Memory B cell (primary cell): Measurements from ENCODE around the gene MYO1C.
"Not testable (repeated sequence)": the region's sequence is repeated elsewhere in the genome, so short reads cannot be mapped to it uniquely, and the experiment has no call there.

ENCODE experiments used
- ATAC-seq: fragments of 150-1000 bp; cut with Tn5 transposase; 2 replicates; pipeline ENCODE4 v1.10.0; 2021; ENCODE audit warnings: low read depth, mild to moderate bottlenecking, moderate library complexity
- DNase-seq, 2 donors: peaks; one replicate each; pipeline ENCODE4 v3.0.0; 2022; ENCODE audit warnings: low spot score in 2 of 2
- H3K27ac Mint-ChIP-seq: one replicate; pipeline ENCODE4 v1.8.0; 2022; ENCODE audit warnings: mild to moderate bottlenecking, moderate library complexity, mixed read lengths
- H3K27me3 Mint-ChIP-seq: one replicate; pipeline ENCODE4 v1.8.0; 2022; ENCODE audit warnings: mixed read lengths
- H3K36me3 Mint-ChIP-seq: one replicate; pipeline ENCODE4 v1.8.0; 2022; ENCODE audit warnings: mild to moderate bottlenecking, mixed read lengths
- H3K4me1 Mint-ChIP-seq: one replicate; pipeline ENCODE4 v1.8.0; 2022; ENCODE audit warnings: mixed read lengths
- H3K4me3 Mint-ChIP-seq: one replicate; pipeline ENCODE4 v1.8.0; 2022; ENCODE audit warnings: mild to moderate bottlenecking, moderate library complexity, mixed read lengths
- H3K9me3 Mint-ChIP-seq: one replicate; pipeline ENCODE4 v1.8.0; 2022; ENCODE audit warnings: mixed read lengths

Gene MYO1C

DNA sequence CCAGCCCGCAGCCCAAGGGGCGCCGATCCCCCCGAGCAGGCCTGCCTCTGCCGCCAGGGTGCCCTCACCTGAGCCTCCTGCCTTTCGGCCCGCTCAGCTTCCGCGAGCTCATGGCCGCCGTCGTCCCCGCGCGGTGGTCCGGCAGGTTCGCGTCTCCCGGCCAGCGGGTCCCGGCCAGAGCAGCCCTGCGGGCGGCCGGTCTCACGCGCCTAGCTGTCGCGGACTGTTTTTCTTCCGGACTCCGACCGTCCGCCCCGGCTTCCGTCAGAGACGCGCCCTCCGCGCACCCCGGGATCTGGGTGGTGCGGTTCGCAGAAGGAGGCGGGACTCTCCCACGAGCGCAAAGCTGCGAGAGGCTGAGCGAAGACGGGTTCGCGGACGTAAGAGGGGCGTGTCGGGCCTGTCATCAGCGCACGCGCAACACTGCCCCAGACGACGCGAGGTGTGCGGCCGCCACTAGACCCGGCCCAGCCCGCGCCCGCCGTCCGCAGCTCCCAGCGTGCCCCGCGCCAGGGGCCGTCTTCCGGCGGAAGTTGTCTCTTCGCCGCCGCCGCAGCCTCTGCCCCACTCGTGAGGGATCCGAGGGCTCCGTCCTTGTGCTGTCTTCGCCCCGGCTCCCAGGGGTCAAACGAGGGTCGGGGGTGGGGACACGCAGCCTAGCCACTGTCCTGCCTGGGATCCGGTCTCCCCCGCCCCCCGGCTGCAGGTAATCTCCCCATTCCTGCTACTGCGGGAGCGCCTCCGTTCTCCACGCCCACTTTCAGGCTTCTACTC lies 24.1 kb upstream of the MYO1C start, which contains the start of gene INPP5K:
Gene INPP5K, minus strand, starts transcription at position 225 of the 774 bp plus-strand sequence. Its CDS starts 113 bp downstream, at position 112.
- peaks cover 10% of the 10 kb centered on the region for H3K4me1 Mint-ChIP-seq
- no peaks in the 10 kb centered on the region for H3K9me3 Mint-ChIP-seq
- H3K36me3 Mint-ChIP-seq, result peaks cover 6% of the 10 kb centered on the region
- H3K4me3 Mint-ChIP-seq, result peak within 1 kb of the TSS; percentile 90
- peak; percentile 90 to 96 for DNase-seq
- H3K27me3 Mint-ChIP-seq, result no peaks in the 10 kb centered on the region
- ATAC-seq, result peak; percentile 86
- peak within 1 kb of the TSS; percentile 90 for H3K27ac Mint-ChIP-seq

DNA sequence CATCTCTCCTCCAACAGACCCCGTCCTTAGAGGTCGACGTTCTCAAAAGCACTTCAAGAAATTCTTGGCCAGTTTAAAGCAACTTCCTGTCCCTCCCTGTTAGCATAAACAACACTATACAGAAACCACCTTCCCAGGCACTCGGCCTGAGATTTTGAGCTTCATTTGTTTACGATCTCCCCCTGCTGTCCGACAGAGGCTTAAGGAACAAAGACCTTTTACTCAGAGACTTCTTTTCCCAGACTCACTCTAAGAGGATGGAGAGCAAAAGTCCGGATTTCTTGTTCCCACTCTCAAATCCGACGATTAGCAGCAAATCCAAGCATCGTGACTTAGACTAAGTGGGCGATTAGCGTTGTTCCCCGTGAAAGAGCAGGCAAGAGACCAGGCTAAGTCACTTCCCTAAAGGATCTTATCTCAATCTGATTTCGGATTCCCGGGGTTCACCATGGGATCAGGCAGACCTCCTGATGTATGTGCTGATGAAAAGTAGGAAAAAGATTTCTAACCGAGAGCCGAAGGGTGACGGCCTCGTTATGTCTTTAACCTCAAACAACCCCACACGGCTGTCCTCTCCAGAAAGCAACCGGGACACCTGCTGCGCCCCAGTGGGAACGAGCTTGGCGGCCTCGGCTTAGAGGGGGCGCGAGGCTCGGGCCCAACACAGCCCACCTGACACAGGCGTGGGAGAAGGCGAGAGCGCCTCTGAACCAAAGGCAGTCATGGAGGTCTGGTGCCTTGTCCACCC lies 23.3 kb upstream of the MYO1C start:
- Mint-ChIP-seq H3K4me3 (peak overlapping the region; percentile 90), H3K27me3 (no peaks in the 10 kb centered on the region), H3K36me3 (peaks cover 6% of the 10 kb centered on the region), H3K9me3 (no peaks in the 10 kb centered on the region), H3K27ac (peak overlapping the region; percentile 90), H3K4me1 (peaks cover 10% of the 10 kb centered on the region)
- DNase-seq, result peak; percentile 50 to 65
- peak; percentile 34 for ATAC-seq

DNA sequence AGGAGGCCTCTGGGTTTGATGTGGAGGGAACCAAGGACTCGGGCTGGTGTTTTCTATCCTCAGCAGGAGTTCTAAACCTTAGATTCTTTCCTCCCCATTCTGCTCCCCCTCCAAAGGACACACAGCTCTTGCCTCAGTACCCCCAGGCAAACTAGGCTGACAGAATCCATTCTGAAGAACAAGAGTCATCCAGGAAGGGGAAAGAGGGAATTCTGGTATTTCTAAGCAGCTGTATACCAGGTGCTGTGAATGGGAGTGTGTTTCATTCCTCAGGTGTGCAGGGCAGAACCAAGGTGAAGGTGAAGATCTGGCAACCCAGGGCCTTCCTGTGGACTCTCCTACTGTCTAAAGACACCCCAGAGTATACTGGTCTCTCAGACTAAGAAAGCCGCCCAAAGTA lies 19.9 kb upstream of the MYO1C start:
- Mint-ChIP-seq H3K4me3 (no peak overlapping the region), H3K4me1 (peaks cover 14% of the 10 kb centered on the region), H3K9me3 (no peaks in the 10 kb centered on the region), H3K27me3 (no peaks in the 10 kb centered on the region), H3K27ac (no peak overlapping the region), H3K36me3 (peaks cover 15% of the 10 kb centered on the region)
- DNase-seq, result no peak
- ATAC-seq, result no peak

DNA sequence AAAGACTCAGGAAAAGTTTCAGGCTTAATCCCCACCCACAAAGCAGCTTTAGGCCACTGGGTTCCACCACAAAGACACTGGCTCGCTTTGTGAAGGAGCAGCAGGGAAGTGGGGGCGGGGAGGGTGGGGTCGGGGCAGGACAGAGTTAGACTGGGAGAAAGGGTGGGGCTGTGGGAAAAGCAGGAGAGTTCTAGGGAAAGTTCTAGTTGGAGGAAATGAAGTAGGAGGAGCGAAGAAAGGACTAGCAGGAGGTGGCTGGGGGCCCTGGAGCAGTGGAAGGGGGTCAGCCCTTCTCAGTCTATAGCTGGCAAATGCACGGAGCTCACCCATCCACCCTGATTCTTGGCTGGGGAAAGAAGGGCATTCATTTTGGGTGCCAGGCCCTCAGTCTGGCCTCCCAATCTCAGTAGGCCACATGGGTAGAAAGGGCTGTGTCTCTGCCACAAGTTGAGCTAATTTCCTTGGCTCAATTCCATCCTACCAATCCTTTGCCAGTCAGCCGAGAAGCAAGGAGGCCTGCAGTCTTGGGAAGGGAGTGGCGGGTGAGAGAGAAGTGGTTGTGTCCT lies 19.4 kb upstream of the MYO1C start:
- Mint-ChIP-seq H3K4me3 (no peak overlapping the region), H3K27me3 (no peaks in the 10 kb centered on the region), H3K4me1 (peaks cover 14% of the 10 kb centered on the region), H3K27ac (no peak overlapping the region), H3K36me3 (peaks cover 18% of the 10 kb centered on the region), H3K9me3 (no peaks in the 10 kb centered on the region)
- ATAC-seq (no peak), DNase-seq (no peak)

DNA sequence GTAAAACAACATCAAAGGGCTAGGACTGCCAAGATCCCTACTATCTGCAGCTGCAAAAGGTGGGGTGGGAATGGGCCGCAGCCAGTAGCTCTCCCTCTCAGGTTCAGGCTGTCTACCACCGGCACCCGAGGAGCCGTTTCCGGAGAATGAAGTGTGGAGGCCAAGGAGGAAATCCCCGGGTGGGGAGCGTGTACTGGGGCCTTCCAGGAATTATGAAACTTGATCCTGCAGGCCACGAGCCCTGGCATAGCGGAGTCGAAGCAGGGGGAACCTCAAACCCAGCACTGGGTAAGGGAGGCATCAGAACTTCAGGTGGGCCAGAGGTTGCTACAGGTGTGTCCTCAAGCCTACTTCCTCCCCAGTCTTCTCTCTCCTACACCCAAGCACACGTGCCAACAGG lies 18.8 kb upstream of the MYO1C start:
- H3K27me3 Mint-ChIP-seq, result no peaks in the 10 kb centered on the region
- no peak overlapping the region for H3K4me3 Mint-ChIP-seq
- DNase-seq (no peak), ATAC-seq (no peak)
- H3K4me1 Mint-ChIP-seq, result peaks cover 14% of the 10 kb centered on the region
- peaks cover 23% of the 10 kb centered on the region for H3K36me3 Mint-ChIP-seq
- H3K9me3 Mint-ChIP-seq, result no peaks in the 10 kb centered on the region
- H3K27ac Mint-ChIP-seq, result no peak overlapping the region

DNA sequence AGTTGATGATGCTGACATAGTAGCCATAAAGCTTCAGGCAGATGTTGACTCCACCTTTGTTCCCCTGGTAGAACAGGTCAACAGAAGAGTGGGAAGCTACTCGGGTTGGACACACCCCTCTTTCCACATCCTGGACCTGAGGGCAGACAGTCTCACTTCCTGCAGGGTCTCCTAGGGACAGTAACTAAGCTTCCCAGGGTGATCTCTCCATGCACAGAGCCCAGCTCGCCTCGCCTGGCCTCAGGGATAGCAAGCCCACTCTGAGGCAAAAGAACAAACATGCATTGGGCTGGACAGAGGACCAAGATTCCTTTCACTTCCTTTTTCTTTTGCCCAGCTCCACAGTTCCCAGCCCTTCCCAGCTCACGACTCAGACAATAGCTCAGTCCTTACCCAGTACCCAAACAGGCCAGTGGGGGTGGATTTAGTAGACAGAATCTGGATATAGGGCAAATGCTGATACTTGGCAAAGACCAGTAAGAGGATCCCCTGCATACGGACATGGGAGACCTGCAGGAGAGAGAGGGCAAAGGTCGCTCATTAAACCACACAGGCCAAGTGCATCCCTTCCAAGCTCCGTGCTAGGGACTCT lies 16.9 kb upstream of the MYO1C start:
- Mint-ChIP-seq H3K27me3 (no peaks in the 10 kb centered on the region), H3K4me3 (no peak overlapping the region), H3K9me3 (no peaks in the 10 kb centered on the region), H3K27ac (no peak overlapping the region), H3K4me1 (peaks cover 5% of the 10 kb centered on the region), H3K36me3 (peaks cover 27% of the 10 kb centered on the region)
- no peak for ATAC-seq
- DNase-seq, result no peak

DNA sequence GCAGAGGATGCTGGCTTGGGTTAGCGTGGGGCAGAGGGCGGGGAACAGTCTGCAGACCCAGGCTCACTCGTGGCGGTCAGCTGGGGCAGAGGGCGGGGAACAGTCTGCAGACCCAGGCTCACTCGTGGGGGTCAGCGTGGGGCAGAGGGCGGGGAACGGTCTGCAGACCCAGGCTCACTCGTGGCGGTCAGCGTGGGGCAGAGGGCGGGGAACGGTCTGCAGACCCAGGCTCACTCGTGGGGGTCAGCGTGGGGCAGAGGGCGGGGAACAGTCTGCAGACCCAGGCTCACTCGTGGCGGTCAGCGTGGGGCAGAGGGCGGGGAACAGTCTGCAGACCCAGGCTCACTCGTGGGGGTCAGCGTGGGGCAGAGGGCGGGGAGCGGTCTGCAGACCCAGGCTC lies 16.2 kb upstream of the MYO1C start:
- H3K4me1 Mint-ChIP-seq, H3K9me3 Mint-ChIP-seq, ATAC-seq, H3K27me3 Mint-ChIP-seq, DNase-seq, H3K4me3 Mint-ChIP-seq, H3K27ac Mint-ChIP-seq: not testable (repeated sequence)
- H3K36me3 Mint-ChIP-seq, result peaks cover 30% of the 10 kb centered on the region

DNA sequence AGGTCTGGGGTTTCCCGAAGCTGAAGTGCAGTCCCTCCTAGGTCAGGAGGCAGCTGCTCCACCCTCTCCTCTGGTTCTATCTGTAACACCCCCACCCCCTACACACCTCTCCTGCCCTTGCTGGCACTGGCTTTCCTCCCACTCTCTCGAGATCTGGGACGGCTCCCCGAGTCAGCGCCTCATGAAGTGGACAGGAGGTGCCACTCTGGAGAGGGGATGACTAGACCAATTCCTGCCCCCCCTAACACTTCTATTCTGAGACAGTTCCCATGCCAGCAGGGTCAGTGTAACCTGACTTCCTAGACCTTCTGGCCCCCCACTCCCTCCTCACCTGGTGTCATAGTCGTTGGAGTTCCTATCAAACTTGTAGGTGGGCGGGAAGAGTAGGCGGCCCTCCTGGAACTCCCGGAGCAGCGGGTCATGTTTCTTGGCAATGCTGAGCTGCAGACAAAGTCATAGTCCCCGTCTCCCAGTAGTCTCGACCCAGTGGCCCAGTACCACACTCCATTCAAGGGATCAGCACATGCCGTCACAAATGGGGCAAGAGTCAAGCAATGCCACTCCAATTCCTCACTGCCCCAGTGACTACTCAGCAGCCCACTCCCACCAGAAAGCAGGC lies 14.3 kb upstream of the MYO1C start:
- H3K9me3 Mint-ChIP-seq, result no peaks in the 10 kb centered on the region
- no peak overlapping the region for H3K27ac Mint-ChIP-seq
- peaks cover 30% of the 10 kb centered on the region for H3K36me3 Mint-ChIP-seq
- H3K4me3 Mint-ChIP-seq, result no peak overlapping the region
- peaks cover 3% of the 10 kb centered on the region for H3K4me1 Mint-ChIP-seq
- DNase-seq (no peak), ATAC-seq (no peak)
- H3K27me3 Mint-ChIP-seq, result no peaks in the 10 kb centered on the region

DNA sequence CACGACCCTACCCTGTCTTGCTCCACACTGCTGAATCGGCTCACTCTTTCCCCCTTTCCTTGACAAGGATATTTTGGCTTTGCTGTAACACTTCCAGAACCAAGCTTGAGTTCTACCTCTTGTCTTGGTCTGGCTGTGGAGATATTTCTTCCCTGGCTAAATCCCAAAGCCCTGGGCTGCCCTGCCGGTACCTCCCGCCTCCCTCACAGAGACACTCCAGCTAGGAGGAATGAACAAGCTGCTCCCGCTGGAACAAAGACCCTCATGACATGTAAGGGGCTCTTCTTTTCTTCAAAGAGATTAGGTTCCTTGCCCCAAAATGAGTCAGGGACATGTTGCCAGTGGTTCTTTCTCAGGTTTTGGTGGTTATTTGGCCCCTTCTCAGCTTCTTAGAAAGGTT lies 13.1 kb upstream of the MYO1C start:
- ATAC-seq (no peak), DNase-seq (no peak)
- Mint-ChIP-seq H3K9me3 (no peaks in the 10 kb centered on the region), H3K4me3 (no peak overlapping the region), H3K36me3 (peaks cover 30% of the 10 kb centered on the region), H3K27me3 (no peaks in the 10 kb centered on the region), H3K4me1 (peaks cover 3% of the 10 kb centered on the region), H3K27ac (no peak overlapping the region)

DNA sequence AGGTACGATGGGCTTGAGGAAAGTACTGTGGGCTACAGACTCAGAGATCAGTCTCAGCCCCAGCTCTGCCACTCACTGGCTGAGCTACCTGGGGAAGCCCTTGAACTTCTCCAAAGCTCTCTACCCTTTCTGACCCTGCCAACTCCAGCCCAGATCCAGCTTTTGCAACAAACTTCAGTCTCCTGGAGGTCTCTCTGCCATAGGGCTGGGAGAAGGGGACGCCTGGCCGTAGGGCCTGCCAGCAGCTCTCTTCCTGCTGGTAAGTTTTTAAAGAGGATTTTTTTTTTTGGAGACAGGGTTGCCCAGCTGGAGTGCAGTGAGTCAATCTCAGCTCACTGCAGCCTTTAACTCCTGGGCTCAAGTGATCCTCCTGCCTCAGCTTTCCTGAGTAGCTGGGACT lies 12.4 kb upstream of the MYO1C start:
- peaks cover 3% of the 10 kb centered on the region for H3K4me1 Mint-ChIP-seq
- H3K36me3 Mint-ChIP-seq, result peaks cover 30% of the 10 kb centered on the region
- no peaks in the 10 kb centered on the region for H3K27me3 Mint-ChIP-seq
- DNase-seq, result no peak
- no peak overlapping the region for H3K27ac Mint-ChIP-seq
- H3K4me3 Mint-ChIP-seq, result no peak overlapping the region
- no peak for ATAC-seq
- no peaks in the 10 kb centered on the region for H3K9me3 Mint-ChIP-seq

DNA sequence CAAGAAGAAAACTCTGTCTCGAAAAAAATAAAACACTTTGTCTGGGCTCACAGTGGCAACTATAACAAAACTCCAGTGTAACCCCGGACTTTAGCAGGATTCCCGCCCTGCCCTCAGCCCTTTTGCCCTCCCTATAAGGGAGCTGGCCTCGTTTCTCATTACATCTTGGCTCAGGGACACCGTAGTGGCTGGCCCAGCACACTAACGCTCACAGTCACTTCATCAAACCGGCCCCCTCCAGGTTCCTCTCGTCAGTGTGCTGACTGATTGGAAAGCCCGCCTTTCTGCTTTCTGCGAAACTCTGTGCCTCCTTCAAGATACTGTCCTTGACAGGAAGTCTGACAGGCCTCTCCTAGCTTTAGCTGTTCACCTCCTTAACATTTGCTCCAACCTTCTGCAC lies 11.2 kb upstream of the MYO1C start:
- Mint-ChIP-seq H3K4me3 (no peak overlapping the region), H3K27me3 (no peaks in the 10 kb centered on the region), H3K27ac (no peak overlapping the region), H3K9me3 (no peaks in the 10 kb centered on the region), H3K4me1 (no peaks in the 10 kb centered on the region), H3K36me3 (peaks cover 26% of the 10 kb centered on the region)
- ATAC-seq (no peak), DNase-seq (no peak)

DNA sequence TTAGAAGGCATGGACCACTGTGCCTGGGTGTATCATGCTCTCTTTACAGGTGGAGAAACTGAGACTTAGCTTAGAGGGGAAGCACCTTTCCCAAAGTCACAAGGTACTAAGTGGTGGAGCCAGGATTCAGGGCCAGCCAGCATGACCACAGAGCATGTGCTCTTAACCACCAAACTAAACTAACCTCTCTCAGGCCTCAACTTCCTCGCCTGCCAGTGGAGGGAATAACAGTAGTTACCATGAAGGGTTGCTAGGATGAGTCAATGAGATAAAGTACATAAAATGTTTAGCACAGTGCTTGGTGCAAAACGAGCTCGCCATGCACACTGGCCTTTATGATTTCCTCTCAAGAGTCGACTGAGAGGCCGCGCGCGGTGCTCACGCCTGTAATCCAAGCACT lies 6.4 kb upstream of the MYO1C start:
- no peak overlapping the region for H3K4me3 Mint-ChIP-seq
- H3K27ac Mint-ChIP-seq, result no peak overlapping the region
- peaks cover 2% of the 10 kb centered on the region for H3K36me3 Mint-ChIP-seq
- DNase-seq (no peak), ATAC-seq (no peak)
- peaks cover 3% of the 10 kb centered on the region for H3K4me1 Mint-ChIP-seq
- H3K27me3 Mint-ChIP-seq, result no peaks in the 10 kb centered on the region
- H3K9me3 Mint-ChIP-seq, result no peaks in the 10 kb centered on the region

DNA sequence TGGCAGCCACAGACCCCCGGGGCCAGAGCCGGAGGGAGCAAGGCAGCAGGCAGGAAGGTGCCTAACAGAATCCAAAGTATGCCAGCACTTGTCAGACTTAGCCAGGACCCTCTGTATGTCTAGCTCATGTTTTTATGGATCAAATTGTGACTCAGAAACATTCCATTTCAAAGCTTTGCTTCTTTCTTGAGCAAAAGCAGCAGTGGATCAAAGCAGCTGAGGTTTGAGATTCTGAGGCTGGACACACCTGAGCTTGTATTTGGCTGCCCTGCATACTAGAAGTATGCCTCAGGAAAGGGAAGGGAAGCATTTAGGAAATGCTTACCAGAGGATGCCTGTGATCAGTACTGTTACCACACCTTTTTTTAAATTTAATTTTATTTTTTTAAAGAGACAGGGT lies 5.7 kb upstream of the MYO1C start:
- no peaks in the 10 kb centered on the region for H3K27me3 Mint-ChIP-seq
- no peak overlapping the region for H3K27ac Mint-ChIP-seq
- peaks cover 4% of the 10 kb centered on the region for H3K4me1 Mint-ChIP-seq
- ATAC-seq (no peak), DNase-seq (no peak)
- H3K9me3 Mint-ChIP-seq, result no peaks in the 10 kb centered on the region
- no peaks in the 10 kb centered on the region for H3K36me3 Mint-ChIP-seq
- no peak overlapping the region for H3K4me3 Mint-ChIP-seq

DNA sequence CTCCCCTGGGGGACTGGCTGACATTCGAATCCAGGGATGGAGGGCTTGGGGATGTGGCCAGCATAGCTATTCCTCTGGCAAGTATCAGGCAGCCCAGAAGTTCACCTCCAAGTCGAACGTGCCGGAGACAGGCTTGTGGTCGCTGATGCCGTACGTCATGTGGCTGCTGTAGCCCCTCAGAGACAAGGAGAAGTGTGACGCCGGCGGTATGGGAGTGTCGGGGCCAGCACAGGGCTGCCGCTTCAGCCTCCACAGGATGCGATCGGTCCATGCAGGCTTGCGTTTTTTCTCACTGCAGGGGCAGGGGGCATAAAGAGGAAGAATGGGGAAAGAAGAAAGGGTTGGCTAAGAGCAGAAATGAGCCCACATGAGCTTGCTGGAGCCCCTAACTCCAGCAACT lies 5.3 kb upstream of the MYO1C start:
- no peaks in the 10 kb centered on the region for H3K27me3 Mint-ChIP-seq
- H3K27ac Mint-ChIP-seq, result no peak overlapping the region
- no peak for DNase-seq
- no peak for ATAC-seq
- peaks cover 4% of the 10 kb centered on the region for H3K4me1 Mint-ChIP-seq
- no peaks in the 10 kb centered on the region for H3K36me3 Mint-ChIP-seq
- H3K9me3 Mint-ChIP-seq, result no peaks in the 10 kb centered on the region
- H3K4me3 Mint-ChIP-seq, result no peak overlapping the region
